NCI-H460 (cell line): Measurements from ENCODE around the gene TAS2R42. TPM values are rescaled to one million over a fixed set of nuclear protein-coding genes. Genes with fewer than 3 reads are reported as not detected.

Experiments
- DNase-seq: peaks from one replicate; pipeline ENCODE4 v3.0.0-alpha.2; 2016; ENCODE audit warnings: low read depth; ENCODE audit errors: extremely low read depth
- total RNA-seq: library from RNA; depleted of rRNA; stranded (reverse); fragments of >200 nt; shearing (Covaris generic); gene quantifications from 2 replicates; pipeline ENCODE4 v1.2.3, GENCODE V29; 2014; rRNA removed

The TAS2R42 gene
- total RNA-seq, 1 experiment from 2014 or later: not detected

- DNase-seq: no peak
Observed at GRCh38 chr12:11147420-11147819, 39.3 kb downstream of the TAS2R42 start.

DNA sequence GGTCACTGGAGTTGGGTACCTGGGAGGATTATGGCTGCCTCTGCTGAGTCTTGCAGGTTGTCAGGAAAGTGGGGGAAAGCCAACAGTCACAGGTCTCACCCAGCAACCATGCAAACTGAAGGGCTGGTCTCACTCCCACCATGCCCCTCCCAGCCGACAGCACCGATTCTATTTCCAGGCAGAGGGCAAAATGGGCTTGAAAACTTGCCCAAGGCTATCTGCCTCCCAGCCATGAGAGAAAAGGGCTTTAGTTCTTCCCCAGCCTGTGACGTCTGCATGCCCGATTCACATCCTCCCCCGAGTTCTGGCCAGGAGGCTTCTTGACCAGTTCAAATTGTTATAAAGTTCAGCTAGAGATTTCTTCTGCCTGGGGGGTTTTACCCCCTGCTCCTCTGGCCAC is 42.4 kb downstream of the TAS2R42 start:
- no peak for DNase-seq

GRCh38 chr12:11143352-11143751 is 43.4 kb downstream of the TAS2R42 start:
- DNase-seq: no peak

GRCh38 chr12:11136075-11136474 is 50.7 kb downstream of the TAS2R42 start:
- no peak for DNase-seq

Other genes with a start within 250 kb of the TAS2R42 start
- 1.5 and 2.0 TPM in 2 replicates for gene TAS2R14, start 247.7 kb downstream of the TAS2R42 start, total RNA-seq
- 0.43 and 1.9 TPM in 2 replicates for gene TAS2R50, start 200.0 kb downstream of the TAS2R42 start, total RNA-seq
- gene TAS2R20, start 188.6 kb downstream of the TAS2R42 start, total RNA-seq: 0.84 and 1.8 TPM in 2 replicates
- gene TAS2R19, start 164.3 kb downstream of the TAS2R42 start, total RNA-seq: 1.8 and 1.9 TPM in 2 replicates
- gene TAS2R31, start 155.5 kb downstream of the TAS2R42 start, total RNA-seq: 1.7 and 2.7 TPM in 2 replicates
- gene TAS2R46, start 124.6 kb downstream of the TAS2R42 start, total RNA-seq: 0.49 and 1.6 TPM in 2 replicates
- gene TAS2R43, start 94.6 kb downstream of the TAS2R42 start, total RNA-seq: not detected in 2 replicates
- gene TAS2R30, start 52.3 kb downstream of the TAS2R42 start, total RNA-seq: 1.4 and 1.8 TPM in 2 replicates
- gene SMIM10L1, start 15.7 kb downstream of the TAS2R42 start, total RNA-seq: 9.3 and 9.7 TPM in 2 replicates
- gene PRB3, start 82.8 kb upstream of the TAS2R42 start, total RNA-seq: not detected in 2 replicates
- gene PRB4, start 123.5 kb upstream of the TAS2R42 start, total RNA-seq: not detected in 2 replicates
- not detected in 2 replicates for gene PRB2, start 208.6 kb upstream of the TAS2R42 start, total RNA-seq